Keratinocyte (primary cell): ENCODE results near the gene SYT1.

Experiments
- EZH2 ChIP-seq: IDR thresholded peaks from one replicate; pipeline ENCODE4 v1.6.1; 2012; ENCODE audit warnings: inconsistent platforms, mild to moderate bottlenecking, low read length, moderate library complexity
- TF ChIP-seq, protein P1 (sequence below), 3 experiments: IDR thresholded peaks in 1 of 3; conservative IDR thresholded peaks in 1 of 3; optimal IDR thresholded peaks in 1 of 3; 2 replicates in 2 of 3; 3 replicates in 1 of 3; pipeline versions ENCODE3 to v1.5.1; 2011; ENCODE audit warnings: low read length in 3 of 3, mild to moderate bottlenecking in 3 of 3, moderate library complexity in 2 of 3, control low read depth in 1 of 3, inconsistent platforms in 1 of 3; ENCODE audit not compliant: insufficient read depth in 2 of 3; ENCODE audit errors: extremely low read depth in 1 of 3

DNA sequence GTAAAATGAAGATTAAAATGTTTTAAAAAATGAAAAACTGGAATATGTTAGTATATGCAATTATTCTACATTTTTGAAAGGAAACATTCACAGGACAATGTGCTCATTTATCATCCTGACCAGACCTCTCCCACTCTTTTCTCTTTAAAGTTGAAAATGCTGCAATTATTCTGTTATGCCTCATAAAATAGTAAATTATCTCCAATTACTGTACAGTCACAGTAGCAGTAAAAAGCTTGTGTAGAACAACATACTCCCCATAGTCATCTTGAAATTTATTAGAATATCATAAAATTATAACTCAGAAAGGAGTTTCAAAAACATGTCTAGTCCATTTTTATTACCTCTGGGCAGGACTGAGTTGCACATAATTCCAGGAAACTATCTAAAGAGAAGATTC lies 250.3 kb downstream of the SYT1 start:
- TF ChIP-seq, protein P1, sequence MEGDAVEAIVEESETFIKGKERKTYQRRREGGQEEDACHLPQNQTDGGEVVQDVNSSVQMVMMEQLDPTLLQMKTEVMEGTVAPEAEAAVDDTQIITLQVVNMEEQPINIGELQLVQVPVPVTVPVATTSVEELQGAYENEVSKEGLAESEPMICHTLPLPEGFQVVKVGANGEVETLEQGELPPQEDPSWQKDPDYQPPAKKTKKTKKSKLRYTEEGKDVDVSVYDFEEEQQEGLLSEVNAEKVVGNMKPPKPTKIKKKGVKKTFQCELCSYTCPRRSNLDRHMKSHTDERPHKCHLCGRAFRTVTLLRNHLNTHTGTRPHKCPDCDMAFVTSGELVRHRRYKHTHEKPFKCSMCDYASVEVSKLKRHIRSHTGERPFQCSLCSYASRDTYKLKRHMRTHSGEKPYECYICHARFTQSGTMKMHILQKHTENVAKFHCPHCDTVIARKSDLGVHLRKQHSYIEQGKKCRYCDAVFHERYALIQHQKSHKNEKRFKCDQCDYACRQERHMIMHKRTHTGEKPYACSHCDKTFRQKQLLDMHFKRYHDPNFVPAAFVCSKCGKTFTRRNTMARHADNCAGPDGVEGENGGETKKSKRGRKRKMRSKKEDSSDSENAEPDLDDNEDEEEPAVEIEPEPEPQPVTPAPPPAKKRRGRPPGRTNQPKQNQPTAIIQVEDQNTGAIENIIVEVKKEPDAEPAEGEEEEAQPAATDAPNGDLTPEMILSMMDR (optimal IDR thresholded peaks at IDR 0.05 in 1 of 3, IDR thresholded peaks at IDR 0.05 in 1 of 3, conservative IDR thresholded peaks at IDR 0.05 in 1 of 3; ENCODE audit: extremely low read depth in 1 of 3, insufficient read depth in 2 of 3, low read length in 3 of 3) = no peak
- TF ChIP-seq EZH2 = no peak
